ENCODE measurements around the gene HOXB7. TPM values are rescaled to one million over a fixed set of nuclear protein-coding genes. Genes with fewer than 3 reads are reported as not detected.

The HOXB7 gene
- total RNA-seq, 4 donors from 2014 or later, result 5.3 to 11.5 (median 8.4) TPM

DNA sequence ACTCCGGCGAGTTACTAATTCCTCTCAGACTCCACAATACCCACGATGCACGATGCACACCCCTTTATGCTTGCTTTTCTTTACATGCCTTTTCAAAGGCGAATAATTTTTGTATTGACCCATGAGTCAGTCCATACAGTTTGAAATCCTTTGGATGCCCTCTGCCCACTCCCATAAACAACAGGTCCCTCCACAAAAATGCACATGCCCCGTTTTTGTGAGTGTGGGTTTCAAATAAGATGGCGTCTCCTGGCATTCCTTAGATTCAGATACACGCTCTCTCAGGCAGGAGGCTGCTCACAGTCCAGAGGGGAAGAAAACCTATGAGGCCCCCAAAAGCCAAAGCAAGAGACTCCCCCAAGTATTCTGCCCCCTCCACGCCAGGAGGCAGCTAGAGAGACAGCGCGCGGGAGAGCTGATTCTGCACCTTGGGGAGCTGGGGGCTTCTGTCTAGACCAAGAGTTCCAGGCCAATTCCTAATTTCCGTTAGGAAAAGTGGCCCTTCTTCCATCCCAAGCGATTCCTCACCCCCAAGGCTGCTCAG is 34.9 kb upstream of the HOXB7 start:
- ATAC-seq (ENCODE audit: low FRiP score) (no peak), DNase-seq (ENCODE audit: low spot score) (no peak)
- TF ChIP-seq, protein P1, sequence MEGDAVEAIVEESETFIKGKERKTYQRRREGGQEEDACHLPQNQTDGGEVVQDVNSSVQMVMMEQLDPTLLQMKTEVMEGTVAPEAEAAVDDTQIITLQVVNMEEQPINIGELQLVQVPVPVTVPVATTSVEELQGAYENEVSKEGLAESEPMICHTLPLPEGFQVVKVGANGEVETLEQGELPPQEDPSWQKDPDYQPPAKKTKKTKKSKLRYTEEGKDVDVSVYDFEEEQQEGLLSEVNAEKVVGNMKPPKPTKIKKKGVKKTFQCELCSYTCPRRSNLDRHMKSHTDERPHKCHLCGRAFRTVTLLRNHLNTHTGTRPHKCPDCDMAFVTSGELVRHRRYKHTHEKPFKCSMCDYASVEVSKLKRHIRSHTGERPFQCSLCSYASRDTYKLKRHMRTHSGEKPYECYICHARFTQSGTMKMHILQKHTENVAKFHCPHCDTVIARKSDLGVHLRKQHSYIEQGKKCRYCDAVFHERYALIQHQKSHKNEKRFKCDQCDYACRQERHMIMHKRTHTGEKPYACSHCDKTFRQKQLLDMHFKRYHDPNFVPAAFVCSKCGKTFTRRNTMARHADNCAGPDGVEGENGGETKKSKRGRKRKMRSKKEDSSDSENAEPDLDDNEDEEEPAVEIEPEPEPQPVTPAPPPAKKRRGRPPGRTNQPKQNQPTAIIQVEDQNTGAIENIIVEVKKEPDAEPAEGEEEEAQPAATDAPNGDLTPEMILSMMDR (IDR thresholded peaks at IDR 0.05), result no peak

DNA sequence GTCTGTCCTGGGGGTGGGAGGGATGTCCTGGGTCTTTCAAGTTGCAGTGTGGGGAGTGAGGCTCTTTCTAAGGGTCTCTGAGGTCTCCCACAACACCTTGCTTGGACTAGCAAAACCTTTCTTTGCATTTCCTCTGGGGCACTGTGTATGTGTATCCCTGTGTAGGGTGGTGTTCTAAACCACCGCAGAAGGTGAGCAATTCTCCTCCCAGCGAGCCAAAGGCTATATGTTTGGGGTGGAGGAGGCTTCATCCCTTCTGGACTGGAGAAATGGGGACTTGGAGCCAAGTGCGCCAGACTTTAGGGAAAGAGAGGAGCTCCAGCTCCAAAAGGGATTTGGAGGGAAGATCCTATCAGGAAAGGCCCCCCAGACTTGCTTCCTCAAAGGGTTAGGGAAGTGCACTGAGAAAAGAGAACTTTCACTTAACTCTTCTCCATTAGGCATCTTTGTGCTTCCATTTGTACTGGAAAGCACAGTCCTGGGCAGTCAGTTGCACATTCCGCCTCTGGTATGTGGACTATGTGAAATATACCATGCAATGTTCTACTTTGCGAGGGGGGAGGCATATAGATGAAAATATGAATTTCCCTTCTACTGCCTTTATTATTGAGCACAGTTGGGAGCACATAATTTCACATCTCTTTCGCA is 34.2 kb upstream of the HOXB7 start:
- TF ChIP-seq, protein P1 (IDR thresholded peaks at IDR 0.05), result no peak
- no peak for DNase-seq (ENCODE audit: low spot score)
- no peak for ATAC-seq (ENCODE audit: low FRiP score)

DNA sequence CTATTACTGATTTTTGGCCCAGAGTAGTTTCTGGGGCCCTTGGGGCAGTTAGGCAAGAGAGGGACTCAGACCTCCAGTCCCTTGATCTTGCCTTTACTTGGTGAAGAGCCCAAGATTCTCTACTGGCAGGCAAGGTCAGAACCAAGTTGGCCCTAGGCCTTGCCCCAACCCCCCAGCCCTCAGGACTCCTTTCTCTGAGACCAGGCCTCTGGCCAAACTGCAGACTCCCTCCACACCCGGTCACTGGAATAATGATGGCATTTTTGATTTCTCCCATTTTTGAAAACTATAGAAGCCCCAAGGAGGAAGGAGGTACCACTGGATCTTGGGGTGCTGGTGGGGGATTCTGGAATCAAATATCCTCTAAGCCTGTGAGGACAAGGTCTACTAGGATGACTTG is 33.3 kb upstream of the HOXB7 start:
- no peak for DNase-seq (ENCODE audit: low spot score)

DNA sequence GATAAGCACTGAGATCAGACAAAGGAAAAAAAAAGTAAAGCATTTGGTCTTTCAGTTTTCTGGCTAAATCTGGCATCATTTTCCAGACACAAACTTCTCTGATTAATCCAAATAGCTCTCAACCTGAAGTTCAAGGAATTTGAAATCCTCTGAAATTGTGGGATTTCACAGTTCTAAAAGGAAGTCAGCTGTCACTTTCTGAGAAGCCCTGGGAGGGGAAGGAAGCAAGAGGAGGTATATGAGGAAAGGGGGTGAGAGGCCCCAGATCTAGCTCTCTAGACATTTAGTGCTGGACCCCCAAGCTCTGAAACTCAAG is 32.8 kb upstream of the HOXB7 start:
- ATAC-seq (ENCODE audit: low FRiP score), result no peak
- DNase-seq (ENCODE audit: low spot score), result no peak
- TF ChIP-seq, protein P1 (IDR thresholded peaks at IDR 0.05), result no peak

More for the DNA sequence above, 33.3 kb upstream of the HOXB7 start:
- no peak for ATAC-seq (ENCODE audit: low FRiP score)
- TF ChIP-seq, protein P1 (IDR thresholded peaks at IDR 0.05), result no peak

DNA sequence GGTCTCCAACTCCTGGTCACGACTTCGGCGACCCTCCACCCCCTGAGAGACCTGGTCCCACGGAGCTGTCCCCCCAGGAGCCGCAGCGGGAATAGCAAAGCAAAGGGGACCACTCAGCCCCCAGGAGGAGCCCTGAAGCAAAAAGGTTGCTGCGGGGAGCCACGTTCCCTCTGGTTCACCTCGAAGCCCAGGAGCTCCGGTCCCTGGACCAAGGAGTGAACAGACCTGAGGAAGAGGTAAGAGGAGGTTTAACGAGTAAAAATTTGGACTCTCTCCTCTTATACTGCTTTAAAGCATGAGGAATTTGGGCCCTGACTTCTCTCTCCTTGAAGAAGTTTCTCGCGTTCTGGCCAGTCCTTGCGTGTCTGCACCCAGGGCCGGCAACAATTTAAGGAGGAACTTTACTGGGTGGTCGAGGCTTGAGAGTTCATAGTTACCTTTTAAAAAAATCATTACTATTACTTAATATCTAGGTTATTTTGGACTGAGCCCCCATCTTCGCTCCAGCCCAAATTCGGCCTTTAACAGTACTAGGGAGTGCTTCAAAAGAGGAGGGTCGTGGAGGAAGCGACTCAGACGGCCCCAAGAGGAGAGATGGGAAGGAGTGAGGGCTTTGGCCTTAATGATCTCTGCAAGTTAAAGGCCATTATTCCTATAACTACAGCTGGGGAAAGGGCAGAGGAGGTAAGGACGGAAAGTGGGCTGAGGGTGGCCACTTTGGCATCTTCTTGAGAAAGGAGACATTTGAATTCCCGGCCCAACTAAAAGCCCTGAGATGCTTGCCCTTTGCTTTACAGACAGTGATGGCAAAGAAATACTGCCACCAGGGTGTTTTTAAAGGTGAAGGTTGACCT is 32.3 kb upstream of the HOXB7 start:
- ATAC-seq (ENCODE audit: low FRiP score) (no peak), DNase-seq (ENCODE audit: low spot score) (no peak)
- TF ChIP-seq, protein P1 (IDR thresholded peaks at IDR 0.05), result no peak

DNA sequence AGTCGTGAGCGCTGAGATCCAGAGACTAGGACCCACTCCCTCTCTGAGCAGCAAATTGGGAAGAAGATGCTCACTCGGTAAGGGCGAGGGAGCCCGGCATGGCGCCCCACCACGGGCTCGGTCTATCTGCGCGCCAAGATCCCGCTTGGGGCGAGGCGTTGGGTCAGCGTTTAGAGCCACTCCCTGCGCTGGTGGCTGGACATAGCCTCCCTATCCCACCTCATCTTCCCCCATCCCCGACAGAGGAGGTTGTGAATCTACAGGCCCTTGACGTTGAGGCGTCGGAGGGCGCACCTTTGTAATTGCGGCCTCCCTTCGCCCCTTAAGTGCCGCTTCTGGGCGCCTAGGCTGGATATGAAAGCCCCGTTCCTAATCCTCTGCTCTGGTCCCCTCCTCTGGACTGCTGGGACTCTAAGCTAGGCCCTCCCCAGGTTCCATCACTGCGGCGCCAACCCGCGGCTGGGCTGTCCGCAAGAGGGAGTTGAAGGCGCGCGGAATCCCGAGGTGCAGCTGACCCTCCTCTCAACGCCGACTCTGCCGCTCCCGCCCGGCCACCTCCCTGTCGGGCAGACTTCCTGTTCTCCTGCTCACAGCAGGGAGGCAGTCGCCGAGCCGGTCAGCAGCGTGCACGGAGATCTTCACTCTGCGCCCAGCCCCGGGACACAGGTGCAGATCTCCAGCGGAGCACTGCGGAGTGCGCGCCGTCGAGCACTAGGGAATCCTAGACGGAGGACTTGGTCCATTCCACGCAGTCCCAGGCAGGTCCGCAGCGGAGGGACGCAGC is 31.4 kb upstream of the HOXB7 start:
- DNase-seq (ENCODE audit: low spot score) (no peak), ATAC-seq (ENCODE audit: low FRiP score) (no peak)
- TF ChIP-seq, protein P1 (IDR thresholded peaks at IDR 0.05), result no peak

Measured in omental fat pad (tissue), 4 donors.